GM13977 (cell line): ENCODE data around the gene ANKS4B.

Source experiments
- DNase-seq: peaks from one replicate; pipeline ENCODE4 v3.0.0; 2012; ENCODE audit warnings: low spot score
- in situ Hi-C: fragments of 300-500 bp; cut with MboI; formaldehyde crosslinking; loops from one replicate; pipeline ENCODE4 v1.12.0; 2022; ENCODE audit warnings: low sequenced_read_pairs, low pct_unique_long_range_greater_than_20kb, mixed read lengths, inconsistent platforms; ENCODE audit not compliant: unreplicated experiment
- TF ChIP-seq, protein P1 (sequence below): IDR thresholded peaks from 2 replicates; pipeline ENCODE4 v1.5.1; 2012; ENCODE audit warnings: mild to moderate bottlenecking, control low read depth; ENCODE audit not compliant: insufficient read depth; ENCODE audit errors: extremely low read depth, missing control alignments

Gene ANKS4B

DNA sequence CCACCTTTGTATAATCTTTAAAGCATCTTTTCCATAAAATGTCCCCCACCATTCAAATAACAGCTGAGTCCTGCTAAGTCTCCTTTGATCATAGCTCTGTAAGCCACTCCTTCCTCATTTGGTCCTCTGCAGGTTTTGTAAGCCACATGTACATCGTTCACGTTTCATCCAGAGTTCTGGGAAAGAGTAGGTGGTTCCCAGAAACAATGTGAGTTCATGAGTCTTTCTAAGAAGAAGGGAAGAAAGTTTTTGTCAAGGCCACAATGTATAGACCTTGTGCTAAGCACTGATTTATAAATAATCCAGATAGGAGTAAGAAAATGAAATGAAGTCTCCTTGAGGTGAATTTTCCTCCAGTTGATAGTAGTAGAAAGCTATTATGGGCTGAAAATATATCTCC is 8.7 kb upstream of the ANKS4B start:
- no peak for DNase-seq
- TF ChIP-seq, protein P1, sequence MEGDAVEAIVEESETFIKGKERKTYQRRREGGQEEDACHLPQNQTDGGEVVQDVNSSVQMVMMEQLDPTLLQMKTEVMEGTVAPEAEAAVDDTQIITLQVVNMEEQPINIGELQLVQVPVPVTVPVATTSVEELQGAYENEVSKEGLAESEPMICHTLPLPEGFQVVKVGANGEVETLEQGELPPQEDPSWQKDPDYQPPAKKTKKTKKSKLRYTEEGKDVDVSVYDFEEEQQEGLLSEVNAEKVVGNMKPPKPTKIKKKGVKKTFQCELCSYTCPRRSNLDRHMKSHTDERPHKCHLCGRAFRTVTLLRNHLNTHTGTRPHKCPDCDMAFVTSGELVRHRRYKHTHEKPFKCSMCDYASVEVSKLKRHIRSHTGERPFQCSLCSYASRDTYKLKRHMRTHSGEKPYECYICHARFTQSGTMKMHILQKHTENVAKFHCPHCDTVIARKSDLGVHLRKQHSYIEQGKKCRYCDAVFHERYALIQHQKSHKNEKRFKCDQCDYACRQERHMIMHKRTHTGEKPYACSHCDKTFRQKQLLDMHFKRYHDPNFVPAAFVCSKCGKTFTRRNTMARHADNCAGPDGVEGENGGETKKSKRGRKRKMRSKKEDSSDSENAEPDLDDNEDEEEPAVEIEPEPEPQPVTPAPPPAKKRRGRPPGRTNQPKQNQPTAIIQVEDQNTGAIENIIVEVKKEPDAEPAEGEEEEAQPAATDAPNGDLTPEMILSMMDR, result no peak
- in situ Hi-C loops, result no loop called here

DNA sequence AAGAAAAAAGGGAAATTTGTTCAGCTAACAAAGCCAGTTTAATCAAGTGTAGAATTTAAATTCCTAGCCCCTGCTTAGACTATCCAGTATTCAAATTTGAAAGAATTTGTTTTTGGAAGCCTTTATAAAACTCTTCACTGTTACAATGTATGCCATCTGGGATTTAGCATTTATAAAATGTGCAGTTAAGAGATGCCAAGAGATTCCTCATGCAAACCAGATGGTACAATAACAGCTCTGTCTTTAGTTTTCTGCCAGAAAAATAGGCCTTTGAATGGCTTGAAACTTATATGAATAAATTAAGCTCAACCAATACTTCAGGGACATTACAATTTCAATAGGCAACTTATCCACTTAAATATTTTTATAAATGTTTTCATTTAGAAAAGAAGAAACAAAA is 6.8 kb upstream of the ANKS4B start:
- in situ Hi-C loops, result no loop called here
- TF ChIP-seq, protein P1, result no peak
- DNase-seq, result no peak

DNA sequence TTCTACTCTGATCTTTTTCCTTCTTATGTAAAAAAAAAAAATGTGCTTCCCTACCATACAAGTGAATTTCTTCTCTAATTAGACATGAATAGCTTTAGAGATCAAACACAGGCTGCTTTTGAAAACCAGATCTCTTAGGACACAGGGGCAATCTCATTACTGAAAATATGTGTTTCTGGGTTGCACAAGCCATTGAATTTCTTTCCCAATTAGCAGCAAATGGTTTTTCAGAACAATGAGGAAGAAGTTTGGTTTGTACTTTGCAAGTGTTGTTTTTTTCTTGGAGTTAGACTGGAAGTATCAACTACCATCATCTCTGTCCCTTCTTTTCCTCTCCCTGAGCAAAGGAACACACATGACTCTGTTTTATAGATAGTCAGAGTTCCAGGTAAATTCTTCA is 5.6 kb upstream of the ANKS4B start:
- no peak for DNase-seq
- in situ Hi-C loops, result no loop called here
- TF ChIP-seq, protein P1, result no peak

DNA sequence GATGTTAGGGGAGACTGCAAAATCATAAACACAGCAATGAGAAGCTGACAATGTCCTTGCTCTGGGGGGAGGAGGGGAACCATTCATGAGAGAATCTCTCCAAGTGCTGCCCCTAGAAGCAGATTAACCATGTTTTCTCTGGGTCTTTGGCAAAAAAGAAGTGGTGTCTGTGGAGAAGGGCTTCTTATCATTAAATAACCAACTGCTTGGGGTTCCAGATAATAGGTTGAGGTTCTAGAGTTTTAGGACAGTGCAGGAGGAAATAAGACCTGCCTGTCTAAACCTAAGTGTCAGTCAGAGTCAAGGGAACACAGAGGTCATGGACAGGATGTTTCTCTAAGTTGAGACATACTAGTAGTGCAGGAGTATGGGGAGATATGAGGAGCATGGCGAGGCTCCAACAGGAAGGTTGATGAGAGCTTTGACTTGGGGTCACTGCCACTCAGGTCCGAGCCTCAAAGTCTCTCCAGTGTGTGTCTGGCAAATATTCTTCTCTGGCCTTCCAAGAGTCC is 5.1 kb upstream of the ANKS4B start:
- DNase-seq, result no peak
- TF ChIP-seq, protein P1, result no peak
- in situ Hi-C loops, result no loop called here

DNA sequence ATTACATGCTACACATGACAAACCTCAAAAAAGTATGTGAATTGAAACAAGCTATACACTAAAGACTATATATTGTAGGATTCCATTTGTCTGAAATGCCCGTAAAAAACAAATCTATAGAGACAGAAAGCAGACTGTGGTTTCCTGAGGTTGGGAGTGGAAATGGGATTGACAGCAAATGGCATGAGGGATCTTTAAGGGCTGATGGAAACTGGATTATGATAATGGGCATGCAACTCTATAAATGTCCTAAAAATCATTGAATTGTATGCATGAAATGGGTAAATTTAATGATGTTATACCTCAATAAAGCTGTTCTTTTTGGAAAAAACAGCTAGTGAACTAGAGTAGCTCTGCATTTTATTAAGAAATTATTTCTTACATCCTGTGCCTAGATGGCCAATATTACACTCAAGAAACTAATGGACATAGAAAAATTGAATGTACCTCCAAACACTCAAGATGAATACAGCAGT is 416 bp upstream of the ANKS4B start:
- DNase-seq, result no peak
- in situ Hi-C loops, result no loop called here
- TF ChIP-seq, protein P1, result no peak

DNA sequence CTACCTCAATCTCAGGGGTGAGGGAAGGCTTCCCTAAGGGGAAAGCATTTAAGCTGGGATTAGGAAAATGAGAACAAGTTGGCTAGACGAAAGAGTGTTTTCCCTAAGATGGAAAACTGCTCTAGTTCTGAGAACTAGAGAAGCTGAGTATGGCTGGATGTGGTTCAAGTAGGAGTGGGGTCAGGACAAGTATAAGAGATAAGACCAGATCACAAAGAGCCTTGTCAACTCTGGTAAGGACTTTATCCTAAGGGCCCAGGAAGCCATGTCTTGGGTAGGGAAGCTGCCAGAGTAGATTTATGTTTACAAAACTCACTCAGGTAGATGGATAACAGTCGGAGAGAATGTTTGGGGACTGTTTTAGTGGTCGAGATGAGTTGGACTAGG is 1.7 kb downstream of the ANKS4B start:
- in situ Hi-C loops, result no loop called here
- TF ChIP-seq, protein P1, result no peak
- no peak for DNase-seq

DNA sequence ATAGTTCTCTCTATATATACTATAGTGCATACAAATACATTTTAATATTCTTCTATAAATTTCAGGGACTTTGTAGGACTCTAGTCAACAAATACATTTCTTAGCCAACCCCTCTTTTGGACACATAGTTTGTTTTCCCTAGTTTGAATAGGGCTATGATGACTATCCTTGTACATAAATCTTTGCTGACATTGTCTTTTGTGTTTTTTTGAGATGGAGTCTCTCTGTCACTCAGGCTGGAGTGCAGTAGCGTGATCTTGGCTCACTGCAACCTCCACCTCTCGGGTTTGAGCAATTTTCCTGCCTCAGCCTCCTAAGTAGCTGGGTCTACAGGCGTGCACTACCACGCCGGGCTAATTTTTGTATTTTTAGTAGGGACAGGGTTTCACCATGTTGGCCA is 3.3 kb downstream of the ANKS4B start:
- in situ Hi-C loops, result no loop called here
- DNase-seq, result no peak
- TF ChIP-seq, protein P1, result no peak
